GM21367 (cell line): Measurements from ENCODE around the gene NOC4L.
"Not testable (repeated sequence)": the region's sequence is repeated elsewhere in the genome, so short reads cannot be mapped to it uniquely, and the experiment has no call there.

Experiments
- ATAC-seq: cut with Tn5 transposase; IDR thresholded peaks from one replicate; pipeline ENCODE4 v1.9.1; 2021; ENCODE audit not compliant: unreplicated experiment

NOC4L gene

DNA sequence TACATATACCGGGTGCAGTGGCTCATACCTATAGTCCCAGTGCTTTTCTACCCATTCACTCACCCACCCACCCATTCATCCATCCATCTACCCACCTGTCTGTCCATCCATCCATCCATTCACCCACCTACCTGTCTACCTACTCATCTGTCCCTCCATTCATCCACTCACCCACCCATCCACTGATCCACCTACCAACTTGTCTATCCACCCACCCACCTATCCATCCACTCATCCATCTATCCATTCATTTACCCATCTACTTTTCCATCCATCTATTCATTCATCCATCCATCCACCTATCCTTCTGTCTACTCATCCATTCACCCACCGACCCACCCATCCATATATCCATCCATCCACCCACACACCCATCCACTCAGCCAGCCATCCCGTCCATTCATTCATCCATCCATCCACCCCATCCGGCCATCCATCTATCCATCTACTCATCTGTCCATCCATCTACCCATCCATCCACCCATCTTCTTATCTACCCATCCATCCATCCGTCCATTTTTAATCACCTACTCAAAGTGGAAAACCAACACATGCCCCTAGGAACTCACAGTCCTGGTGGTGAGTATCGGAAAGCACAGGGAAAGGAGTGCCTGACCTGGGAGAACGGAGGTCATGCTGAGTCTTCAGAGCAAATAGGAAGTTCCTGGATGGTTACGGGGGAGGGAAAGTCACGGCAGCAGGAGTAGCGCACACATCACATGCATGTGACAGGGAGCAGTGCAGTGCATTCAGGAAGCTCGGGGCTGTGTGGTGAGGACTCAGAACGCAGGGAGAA is 20.1 kb upstream of the NOC4L start:
- no peak for ATAC-seq

DNA sequence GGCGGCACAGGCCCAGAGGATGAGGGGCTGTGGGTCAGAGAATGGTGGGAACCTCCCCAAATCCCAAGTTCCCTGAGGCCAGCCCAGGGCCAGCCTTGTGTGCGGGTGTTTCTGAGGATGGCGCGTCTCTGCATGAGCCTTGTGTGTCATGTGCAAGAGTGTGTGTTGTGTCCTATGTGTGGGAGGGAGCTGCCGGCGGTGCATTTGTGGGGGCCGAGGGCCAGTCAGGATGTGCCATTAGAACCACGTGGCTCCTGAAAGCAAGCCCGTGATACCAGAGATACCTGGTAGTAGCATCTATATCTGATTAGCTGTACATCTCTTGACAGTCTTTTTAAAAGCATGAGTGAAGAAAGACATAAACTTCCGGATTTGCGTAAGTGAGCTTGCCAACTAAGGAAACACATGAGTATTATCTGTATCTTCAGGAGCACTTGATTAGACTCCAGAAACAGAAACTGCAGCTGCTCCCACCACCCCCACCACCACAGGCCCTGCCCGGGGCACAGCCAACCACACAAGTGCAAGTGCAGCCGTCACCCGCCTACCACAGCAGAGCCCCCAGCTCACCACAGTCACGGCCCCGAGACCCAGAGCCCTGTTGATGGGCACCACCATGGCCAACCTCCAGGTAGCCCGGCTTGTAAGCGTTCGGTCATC is 19.4 kb upstream of the NOC4L start:
- no peak for ATAC-seq

DNA sequence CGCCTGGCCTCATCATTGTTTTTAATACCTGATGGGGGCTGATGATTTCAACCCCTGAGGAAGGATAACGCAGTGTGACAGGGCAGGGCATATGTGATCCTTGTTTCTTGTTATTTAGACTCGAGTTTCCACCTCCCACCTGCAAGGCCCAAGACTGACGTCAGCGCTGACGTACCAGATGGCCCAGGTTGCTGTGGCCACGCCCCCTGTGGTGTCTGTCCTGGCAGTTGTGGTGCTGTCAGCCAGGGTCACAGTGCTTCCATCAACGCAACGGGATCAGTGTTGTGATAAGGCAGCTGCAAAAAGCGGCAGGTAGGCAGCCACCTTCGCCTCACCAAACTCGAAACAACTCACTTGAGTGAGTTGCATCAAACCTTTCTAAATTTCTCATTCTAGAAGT is 18.5 kb upstream of the NOC4L start:
- no peak for ATAC-seq

DNA sequence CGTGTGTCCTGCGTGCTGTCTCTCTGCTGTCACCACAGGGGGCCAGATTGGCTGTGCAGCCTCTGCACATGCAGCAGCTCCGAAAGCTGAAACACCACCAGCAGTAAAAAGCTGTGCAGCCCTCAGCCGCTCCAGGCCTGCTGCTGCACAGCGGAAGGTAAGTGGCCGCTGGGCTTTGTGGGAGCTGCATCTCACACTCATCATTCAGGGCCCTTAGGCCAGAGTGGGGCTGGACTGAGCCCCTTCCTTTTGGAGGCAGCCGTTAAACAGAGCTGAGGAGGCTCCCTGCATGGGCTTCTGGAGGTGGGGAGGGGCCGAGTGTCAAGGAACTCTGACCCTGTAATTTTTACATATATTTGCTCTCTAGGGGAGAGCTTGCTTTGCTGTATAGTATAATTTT is 17.2 kb upstream of the NOC4L start:
- ATAC-seq = no peak

DNA sequence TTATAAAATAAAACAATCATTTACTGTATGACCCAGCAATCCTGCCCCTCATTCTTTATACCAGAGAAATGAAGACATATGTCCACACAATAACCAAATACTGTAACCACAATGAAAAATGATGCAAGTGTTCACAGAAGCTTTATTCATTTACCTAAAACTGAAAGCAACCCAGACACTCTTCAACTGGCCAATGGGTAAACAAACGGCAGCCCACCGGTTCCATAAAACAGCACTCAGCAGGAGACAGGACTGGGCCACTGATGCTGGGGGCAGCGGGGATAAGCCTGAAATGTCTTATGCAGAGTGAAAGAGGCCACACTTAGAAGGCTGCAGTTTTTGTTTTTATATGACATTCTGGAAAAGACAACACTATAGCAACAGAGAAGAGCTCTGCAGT is 15.2 kb upstream of the NOC4L start:
- ATAC-seq = no peak

DNA sequence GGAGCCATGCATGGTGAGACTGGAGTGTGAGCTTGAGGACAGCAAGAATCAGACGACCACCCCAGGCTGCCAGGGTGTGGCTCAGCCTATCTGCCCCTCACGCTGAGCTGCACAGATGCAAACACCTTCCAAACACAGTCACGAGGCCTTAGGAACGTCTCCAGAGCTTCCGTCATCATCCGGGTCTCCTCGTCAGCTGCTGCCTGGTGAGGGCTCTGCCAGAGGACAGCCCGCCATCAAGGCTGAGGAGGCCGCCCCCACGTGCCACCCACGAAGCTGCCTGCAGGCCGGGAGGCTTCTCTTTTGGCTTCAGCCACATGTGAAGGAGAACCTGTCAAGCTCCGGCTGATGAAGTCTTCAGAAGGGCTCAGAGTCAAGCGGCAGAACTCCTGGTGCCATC is 13.6 kb upstream of the NOC4L start:
- no peak for ATAC-seq

- no peak for ATAC-seq
Measured at GRCh38 chr12:132131229-132131628, 13.0 kb upstream of the NOC4L start.

DNA sequence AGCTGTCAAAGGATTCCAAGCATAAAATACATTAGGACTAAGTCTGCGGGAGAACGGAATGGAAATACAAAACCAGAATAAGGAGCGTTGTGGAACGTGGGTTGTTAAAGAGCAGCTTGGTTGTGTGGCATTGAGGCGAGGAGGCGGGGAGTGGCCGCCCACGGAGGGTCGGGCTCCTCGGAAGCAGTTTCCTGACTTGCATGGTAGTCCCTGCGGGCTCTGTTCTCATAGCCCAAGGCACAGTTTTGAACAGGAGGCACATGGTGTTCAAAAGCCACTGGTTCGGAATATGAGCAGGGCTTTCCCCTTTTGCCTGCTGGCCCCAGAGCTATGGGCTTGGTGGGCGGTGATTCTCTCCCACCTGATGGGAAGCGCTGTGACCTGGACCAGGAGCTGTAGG is 12.3 kb upstream of the NOC4L start:
- ATAC-seq = no peak

DNA sequence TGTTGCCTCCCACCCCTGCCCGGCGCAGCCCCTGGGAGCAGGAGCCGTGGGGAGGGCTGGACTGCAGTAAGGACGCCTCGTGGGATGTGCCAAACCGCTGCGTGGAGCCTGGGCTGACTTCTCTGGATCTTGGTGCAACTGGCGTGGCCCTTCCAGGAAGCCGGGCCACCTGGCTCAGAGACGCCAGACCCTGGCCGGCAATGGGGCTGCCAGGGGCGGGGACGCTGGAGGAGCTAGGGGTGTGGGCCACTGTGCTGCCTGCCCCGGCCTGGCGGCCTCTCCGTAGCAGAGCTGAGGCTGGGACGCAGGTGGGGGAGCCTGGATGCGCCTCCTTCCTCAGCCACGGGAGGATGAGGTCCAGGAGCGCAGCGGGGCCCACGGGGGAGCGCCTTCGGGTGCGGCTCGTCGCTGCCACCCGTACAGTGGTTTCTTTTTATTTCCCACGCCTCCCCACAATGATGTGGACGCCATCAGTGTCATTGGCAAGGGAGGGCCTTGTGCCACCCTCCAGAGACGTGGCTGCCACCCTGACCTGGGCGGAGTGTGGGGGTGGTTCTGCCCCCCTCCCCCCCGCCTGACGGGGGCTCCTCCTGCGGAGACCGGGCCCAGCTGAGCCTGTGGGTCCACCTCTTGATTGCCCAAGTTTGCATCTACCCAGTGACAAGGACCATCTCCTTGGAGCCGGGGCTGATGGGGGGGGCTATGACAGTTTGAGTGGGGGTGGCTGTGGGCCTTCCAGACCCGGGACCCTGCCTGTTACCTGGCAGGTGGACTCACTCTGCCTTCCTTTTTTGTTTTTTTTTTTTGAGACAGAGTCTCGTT is 11.4 kb upstream of the NOC4L start:
- no peak for ATAC-seq

DNA sequence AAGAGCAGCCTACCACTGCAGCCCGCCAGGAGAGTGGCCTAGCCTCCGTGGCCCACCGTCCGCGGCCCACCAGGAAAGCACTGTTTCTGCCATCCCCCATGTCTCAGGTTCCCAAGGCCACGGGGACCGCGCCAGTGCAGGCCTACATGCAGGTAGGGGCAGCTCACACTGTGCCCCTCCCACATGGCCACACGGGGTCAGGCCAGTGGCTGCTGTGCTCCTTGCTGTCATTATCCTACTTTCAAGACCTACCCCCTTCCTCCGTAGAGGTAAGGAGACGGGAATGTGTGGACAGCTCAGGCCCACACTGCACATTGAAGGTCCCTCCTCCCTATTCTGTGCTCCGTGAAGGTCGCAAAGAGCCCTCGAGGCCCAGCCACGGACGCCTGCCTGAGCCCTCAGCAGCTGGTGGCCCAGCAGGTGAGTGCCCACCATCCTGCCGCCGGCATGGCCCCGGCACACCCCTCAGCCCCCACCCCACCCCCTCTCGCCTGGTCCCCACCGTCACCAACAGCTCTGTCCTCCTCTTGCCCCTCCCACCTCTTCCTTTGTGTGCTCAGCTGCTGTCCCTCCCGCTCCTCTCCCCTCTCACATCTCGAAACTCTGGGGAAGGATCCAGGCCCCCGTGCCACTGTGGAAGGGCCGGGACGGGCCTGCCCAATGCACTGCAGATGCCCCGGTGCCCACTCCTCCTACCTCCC is 10.2 kb upstream of the NOC4L start:
- ATAC-seq = no peak

GRCh38 chr12:132134653-132135183 is 9.5 kb upstream of the NOC4L start:
- not testable (repeated sequence) for ATAC-seq

DNA sequence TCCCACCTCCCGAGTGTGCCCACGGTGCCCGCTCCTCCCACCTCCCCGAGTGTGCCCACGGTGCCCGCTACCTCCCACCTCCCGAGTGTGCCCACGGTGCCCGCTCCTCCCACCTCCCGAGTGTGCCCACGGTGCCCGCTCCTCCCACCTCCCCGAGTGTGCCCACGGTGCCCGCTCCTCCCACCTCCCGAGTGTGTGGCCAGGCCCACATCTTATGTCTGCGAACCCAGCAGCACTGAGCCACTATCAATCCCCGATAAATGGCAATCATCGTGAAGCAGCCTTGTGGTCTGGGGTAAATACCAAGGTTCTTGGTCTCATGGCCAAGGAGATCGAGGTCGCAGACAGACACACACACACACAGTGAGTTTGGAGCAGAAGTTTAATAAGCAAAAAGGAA is 8.0 kb upstream of the NOC4L start:
- not testable (repeated sequence) for ATAC-seq

GRCh38 chr12:132137483-132138125 is 6.7 kb upstream of the NOC4L start:
- ATAC-seq = no peak

DNA sequence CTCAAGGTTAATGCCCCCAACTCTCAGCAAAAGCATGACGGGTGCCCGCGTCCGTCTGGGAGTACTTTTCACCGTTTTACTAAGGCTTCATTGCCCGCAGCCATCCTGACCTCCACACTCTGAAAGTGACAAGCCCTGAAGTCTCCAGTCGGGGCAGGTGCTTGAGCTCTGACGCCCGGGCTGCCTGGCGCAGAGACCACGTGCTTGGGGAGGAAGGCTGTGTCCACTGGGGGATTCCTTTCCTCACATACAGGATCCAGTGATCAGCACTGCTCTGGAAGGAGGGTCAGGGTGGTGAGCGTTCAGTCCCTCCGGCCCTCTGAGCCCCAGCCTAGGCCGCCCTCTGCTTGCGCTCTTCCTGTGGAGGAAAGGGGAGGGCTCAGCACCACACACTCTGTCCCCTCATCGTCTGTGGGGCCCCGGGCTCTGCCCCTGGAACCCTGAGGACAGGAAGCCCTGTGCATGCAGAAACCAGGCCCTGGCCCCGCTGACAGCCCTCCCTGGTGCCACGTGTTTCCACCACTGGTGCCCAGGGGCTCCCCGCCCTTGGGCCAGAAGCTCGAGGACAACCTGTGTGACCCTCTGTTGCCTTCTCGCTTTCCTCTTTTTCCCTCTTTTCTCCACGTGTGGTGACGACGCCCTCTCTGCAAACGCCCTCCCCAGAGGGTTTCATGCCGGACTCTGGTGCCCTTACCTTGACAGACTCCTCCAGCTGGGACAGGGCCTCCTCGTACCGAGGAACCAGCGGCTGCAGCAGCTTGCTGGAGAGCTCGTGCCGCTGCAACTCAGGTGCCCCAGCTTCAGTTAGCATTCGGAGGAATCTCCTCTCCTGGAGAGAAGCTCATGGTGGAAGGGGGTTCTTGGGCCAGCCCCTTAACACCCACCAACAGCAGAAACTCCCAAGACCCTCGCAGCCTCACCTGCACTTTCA is 5.1 kb upstream of the NOC4L start:
- no peak for ATAC-seq

DNA sequence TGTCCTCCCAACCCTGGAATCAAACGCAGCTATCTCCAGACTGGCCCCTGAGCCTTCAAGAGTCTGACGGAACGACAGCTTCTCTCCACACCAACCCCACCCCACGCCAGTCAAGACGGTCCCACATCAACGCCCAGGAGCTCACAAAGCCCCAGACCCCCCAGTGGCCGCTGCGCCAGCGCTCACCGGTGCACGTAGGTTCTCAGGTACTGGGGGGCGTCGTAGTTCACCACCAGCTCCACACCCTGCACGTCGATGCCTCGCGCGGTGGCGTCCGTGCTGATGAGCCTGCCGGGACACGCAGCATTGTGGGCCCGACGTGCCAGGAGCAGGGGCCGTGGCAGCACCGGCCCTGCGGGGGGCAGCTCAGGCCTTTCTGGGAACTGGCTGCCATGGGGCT is 4.3 kb upstream of the NOC4L start:
- ATAC-seq = no peak

DNA sequence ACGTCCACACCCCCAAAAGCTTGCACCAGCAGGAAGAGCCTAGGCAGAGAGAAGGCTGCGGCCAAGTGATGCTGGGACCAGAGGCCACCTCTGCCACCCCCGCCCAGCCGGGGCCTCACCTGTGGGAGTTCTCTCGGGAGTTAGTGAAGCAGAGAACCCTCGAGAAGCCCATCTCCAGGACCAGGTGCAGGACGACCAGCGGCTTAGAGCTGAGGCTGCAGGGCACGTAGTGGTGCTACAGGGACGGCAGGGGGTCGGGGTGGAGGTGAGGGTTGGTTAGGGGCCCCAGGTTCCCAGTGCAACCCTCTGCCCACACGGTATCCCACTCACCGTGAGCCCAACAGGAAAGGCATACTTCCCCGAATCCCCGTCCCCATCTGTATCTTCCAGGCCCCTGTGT is 3.8 kb upstream of the NOC4L start:
- no peak for ATAC-seq

- no peak for ATAC-seq
Measured at GRCh38 chr12:132140918-132141841, 3.1 kb upstream of the NOC4L start.

GRCh38 chr12:132141976-132142678 is 2.1 kb upstream of the NOC4L start:
- no peak for ATAC-seq
